Fibroblast of gingiva (primary cell): ENCODE results near the gene ITPKC.

Experiments
- DNase-seq: peaks from one replicate; pipeline ENCODE4 v3.0.0-alpha.2; 2011; ENCODE audit warnings: low read depth

The ITPKC gene

DNA sequence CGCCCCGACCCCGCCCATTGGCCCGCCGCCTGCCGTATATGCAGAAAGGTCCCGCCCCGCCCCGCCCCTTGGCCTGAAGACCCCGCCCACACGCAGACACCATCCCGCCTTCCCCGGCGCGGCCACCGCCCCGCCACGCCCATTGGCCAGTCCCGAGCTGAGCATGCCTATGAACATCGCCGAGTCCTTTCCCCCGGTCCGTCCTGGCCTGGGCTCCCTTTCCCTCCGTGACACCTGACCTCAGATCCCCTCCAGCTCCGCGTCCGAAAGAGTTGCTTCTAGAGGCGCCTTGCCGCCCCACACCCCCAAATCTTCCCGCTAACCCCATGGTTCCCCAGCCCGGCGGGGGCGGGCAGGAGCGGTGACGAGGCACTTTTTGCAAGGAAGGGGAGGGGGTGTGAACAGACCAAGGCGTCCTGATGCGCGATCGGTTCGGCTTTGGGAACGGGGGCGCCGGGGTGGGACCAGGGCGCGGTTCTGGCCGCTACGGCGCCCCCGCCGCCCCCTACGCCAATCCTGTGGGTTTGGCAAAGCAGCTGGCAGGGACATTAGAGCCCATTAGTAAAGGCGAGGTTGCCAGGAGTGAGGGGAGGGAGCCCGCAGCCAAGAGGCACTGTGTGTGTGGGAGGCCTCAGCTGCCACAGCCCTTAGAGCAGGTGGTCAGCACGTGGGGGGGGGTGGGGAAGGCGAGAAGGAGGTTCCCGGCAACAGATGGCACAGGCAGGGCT lies 26.1 kb upstream of the ITPKC start:
- peak; percentile 94 for DNase-seq

DNA sequence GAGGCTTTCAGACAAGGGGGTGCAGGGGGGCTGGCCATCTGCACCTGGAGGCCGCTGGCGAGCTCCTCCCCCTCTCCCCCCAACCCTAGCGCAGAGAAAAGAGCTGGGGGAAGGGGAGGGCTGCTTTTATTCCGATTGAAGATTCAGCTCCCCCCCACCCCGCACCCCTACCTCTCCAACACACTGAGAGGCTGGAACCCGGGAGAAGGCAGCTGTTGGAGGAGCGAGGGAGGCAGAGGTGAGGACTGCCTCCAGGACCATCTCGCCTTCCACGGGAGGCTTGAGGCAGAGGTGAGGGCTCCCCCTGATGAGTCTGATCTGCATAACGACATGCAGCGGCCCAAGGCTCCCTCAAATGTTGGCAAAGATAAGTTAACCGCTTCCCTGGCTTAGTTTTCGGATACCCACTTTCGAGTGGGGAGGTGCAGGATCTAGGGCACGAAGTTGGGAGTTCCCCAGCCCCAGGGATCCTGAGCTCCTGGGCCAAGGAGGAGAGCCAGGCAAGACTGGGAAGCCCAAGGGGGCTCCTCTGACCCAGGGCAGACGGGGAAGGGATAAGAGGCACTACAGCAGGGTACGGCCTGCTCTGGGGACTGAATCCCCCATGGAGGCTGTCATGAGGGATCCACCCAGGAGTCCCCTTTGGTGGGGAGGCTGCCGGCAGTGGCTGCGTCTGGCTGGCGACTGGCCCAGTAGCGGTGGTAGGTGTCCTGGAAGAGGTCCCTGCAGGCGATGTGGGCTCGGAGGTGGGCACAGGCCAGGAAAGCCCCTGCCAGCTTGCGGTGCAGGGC lies 25.3 kb upstream of the ITPKC start:
- DNase-seq, result no peak

DNA sequence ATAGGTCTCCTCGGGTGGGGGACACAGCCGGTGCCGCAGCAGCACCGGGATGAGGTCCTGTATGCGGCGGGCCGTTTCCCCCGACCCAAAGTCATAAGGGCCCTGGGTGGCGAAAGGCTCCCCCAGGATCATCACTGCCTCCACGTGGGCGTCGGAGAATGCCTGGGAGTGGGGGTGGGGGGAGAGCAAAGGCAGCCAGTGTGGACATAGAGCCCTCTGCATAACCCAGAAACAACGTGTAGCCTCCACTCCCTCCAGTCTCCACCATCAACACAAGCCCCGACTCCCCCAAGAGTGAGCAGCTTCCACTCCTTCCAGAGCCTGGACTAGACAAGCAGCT lies 24.7 kb upstream of the ITPKC start:
- no peak for DNase-seq

DNA sequence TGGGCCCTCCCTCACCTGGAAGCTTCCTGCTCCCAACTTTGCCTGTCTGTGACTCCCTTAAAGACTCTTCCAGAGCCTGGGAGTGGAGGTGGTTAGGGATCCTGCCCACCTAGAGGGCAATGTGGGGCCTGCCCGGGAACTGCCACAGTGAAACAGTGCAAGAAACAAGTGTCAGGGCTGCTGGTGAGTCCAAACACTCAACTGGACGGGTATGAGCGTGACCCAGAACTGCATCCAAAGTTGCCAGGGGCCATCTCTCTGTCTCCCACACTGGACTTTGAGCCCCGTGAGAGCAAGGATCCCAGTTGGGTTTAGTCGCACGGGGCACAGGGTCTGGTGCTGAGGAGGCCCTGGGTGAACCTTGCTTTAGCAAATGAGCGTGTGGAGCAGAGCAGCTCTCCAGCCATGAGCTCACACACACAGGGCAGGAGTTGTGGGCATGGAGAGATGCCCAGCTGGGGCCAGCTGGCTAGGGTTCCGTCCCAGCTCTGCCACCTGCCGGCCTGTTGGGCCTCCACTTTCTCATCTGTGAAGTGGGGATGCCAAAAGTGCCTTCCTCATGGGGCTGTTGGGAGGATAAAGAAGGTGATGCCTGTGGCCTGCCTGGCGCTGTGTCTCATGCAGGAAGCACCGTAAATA lies 23.6 kb upstream of the ITPKC start:
- no peak for DNase-seq

DNA sequence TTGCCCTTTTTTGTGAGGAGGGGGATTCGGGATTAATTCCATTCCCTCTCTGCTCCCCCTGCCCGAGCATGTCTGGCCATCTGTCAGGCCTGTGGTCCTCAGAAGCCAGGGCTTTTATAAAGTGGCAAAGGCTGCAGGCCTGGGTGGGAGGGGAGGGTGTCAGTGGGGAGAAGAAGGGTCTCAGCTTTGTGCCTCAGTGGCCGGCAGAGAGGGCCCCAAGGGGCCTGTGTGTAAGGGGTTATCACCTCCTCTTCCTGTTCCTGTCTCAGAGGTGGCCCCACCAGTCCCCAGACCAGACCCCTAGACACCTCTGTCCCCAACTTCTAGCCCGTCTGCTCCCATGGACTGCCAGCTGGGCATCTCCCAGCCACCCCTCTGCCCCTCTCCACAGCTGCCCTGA lies 23.0 kb upstream of the ITPKC start:
- DNase-seq, result no peak

DNA sequence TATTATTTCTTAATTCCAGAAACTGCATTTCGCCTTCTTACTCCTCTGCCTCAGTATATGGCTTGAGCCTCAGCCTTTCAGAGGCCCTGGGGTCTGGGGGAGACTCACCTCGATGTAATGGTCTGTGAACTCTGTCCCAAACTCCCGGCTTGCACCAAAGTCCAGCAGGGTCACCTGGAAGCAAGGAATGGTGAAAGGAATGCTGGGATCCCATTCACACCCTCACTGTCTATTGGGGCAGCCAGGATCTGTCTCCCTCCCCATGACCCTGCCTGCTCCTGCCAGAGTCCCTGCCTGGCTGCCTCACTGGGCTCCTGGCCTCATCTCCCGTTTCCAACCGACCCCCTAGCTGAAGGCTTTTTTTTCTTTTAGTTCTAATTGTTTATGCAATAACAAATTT lies 21.0 kb upstream of the ITPKC start:
- no peak for DNase-seq

DNA sequence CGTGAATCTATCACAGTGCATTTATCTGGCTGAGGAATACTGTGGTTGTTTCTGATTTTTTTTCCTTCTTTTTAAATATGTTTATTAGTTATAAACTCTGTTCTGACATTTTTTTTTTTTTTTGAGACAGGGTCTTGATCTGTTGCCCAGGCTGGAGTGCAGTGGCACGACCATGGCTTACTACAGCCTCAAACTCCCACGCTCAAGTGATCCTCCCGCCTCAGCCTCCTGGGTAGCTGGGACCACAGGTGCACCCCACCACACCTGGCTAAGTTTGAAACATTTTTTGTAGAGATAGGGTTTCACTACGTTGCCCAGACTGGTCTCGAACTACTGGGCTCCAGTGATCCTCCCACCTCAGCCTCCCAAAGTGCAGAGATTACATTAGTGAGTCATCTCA lies 19.9 kb upstream of the ITPKC start:
- no peak for DNase-seq

DNA sequence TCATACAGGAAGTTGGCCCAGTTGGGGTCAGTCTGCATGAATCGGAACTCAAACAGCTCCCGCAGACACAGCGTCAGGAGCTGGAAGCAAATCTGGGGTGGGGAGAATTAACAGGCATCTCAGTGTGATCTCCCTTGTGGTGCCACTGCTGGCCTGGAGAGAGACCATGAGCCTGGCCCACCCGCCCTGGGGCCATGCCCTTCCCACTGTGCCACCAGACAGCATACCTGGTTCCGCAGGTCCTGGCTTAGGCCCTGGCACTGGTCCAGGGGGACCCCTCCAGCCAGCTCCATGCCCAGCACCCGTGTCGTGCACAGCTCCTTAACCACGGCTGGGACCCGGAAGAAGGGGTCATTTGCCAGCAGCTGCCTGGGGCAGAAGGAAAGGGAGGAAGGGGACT lies 16.8 kb upstream of the ITPKC start:
- DNase-seq, result no peak

DNA sequence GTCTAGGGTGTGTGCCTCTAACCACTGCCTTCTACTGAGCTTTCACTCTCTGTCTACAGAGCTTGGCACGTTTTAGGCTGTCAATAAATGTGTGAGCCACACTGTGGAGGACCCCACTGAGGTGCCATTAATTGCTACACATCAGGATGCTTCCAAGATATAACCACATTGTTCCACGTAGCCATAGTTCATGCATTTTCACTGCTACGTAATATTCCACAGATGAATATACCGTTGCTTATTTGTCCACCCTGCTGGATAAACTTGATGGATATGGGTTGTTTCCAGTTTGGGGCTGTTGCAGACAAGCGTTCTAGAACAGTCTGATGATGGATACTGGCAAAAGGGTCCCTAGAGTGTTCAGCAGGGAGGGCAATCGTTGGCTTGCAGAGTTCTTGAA lies 15.2 kb upstream of the ITPKC start:
- DNase-seq, result no peak

DNA sequence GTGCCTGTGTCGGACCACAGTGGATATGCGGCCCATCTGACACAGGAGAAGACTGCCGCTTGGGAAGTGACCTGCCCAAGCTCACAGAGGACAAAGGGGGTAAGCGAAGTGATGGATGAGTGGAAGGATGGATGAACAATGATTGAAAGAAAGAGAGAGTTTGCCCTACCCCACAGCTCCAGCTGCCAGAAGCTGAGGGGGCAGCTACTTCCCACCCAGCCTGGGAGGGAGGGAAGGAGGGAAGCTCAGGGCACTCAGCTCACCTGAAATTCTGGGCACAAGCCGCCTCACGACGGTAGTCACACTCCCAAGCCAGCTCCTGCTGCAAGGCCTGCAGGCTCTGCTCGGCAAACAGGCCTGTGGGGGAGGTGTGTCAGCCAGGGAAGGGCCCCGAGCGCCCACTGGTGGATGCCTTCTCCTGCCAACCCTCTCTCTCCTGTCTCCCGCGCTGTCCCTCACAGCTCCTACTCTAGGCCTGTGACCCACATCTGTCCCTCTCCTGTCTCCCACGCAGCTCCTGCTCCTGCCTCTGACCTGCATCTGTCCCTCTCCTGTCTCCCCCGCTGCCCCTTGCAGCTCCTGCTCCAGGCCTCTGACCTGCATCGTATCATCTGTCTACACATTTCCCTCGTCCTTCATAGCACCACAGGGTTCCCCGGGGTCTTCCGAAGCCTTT lies 14.4 kb upstream of the ITPKC start:
- no peak for DNase-seq

DNA sequence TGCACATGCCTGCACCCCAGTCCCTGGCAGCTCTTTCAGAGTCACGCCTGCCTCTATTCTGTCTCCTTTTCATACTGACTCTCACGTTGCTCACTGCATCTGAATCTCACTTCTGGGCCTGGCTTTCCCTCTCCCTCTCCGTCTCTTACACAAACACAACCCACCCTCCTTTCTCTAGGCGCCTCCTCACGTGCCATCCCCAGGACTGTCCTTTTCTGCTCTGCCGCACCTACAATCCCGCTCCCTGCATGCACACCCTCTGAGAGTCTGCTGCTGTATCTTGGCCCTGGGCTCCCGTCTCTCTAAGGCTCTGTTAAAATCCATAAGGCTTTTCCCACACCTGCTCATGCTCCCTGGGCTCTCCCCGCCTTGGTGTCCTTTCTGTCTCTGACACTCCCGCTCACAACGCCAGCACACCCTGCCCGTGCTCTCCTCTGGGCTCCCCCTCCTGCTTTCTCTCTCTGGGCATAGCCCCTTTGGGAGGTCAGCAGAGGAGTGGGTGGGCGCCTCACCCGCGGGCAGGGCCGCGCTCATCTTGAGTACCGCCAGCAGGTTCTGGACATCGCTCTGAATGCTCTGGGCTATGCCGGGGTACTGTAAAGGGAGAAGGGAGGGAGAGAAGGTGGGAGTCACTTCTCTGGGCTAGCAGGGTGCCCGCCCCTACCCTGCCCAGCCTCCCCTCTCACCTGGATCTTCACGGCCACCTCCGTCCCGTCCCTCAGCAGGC lies 13.7 kb upstream of the ITPKC start:
- DNase-seq, result no peak

DNA sequence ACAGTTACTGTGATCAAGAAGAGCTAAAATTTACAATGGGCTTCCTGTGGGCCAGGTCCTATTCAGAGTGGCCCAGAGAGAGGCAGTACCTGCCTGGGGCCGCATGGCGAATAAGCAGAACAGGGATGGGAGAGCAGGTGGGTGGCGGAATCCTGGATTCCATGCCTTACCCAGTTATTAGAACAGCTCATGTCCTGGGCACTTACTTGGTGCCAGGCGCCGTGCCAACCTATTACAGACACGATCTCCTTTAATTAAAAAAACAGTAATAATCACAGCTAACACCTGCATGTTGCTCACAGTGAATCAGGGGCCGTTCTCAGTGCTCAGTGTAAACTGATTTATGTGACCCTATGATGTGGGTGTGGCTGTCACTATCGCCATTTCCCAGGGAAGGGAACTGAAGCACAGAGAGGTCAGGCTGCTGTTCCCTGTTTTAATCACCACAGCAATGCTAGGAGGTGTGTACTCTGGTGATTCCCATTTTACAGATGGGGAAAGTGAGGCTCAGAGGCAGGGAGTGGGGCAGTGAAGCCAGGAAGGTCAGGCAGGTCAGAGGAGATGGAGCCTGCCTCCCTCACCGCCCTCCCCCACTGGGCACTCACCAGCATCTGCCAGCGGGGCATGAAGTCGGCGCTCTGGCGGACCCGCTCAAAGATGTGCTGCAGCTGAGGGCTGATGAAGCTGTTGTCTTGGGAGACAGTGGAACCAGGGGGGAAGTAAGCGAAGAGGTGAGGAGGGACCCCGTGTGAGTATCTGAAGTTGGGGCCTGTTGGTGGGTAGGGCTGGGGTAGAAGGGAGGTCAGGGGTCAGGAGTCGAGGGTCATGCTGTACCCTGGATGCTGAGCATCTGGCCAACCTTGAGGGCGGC lies 12.2 kb upstream of the ITPKC start:
- no peak for DNase-seq

DNA sequence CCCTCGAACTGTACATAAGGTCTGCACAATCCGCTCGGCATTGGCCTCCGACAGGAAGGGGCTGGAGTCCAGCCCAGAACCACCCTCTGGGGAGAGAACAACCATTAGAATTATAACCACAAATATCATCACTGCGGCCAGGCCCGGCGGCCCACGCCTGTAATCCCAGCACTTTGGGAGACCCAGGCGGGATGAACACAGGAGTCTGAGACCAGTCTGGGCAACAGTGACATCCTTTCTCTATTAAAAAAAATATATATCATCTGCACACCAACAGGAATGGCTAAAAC lies 11.6 kb upstream of the ITPKC start:
- DNase-seq, result no peak

DNA sequence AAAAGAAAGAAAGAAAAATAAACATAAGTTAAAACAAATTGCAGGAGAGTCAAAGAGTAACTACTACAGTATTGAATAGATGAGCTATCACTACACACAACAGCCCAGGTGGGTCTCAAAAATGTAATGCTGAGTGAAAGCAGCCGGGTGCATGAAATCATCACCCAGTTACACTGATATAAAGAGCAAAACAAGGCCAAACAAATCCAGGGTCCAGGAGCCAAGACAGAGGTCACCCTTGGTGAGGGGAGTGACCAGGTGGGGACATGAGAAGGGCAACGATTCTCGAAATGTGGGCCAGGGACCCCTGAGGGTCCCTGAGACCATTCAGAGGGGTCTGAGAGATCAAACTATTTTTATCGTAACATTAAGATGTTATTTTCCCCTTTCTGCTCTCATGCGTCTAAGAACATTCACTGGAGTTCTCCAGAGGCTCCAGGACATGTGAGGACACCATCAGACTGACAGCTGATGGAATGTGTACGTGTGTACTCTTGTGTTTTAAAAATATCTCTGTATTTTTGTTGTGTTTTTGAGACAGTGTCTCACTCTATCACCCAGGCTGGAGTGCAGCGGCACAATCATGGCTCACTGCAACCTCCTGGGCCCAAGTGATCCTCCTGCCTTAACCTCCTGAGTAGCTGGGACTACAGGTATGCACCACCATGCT lies 10.8 kb upstream of the ITPKC start:
- DNase-seq, result no peak

DNA sequence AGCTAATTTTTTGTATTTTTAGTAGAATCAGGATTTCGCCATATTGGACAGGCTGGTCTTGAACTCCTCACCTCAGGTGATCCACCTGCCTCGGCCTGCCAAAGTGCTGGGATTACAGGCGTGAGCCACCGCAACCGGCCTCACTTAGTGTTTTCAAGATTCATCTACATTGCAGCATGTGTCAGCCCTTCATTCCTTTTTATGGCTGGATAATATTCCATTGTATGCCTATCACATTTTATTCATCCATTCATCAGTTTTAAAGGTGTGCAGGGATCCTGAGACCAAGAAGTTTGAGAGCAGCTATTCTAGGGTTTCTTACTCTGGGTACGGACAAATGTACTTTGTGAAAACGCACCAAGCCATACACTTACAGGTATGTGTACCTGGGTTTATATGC lies 9.3 kb upstream of the ITPKC start:
- DNase-seq, result no peak

DNA sequence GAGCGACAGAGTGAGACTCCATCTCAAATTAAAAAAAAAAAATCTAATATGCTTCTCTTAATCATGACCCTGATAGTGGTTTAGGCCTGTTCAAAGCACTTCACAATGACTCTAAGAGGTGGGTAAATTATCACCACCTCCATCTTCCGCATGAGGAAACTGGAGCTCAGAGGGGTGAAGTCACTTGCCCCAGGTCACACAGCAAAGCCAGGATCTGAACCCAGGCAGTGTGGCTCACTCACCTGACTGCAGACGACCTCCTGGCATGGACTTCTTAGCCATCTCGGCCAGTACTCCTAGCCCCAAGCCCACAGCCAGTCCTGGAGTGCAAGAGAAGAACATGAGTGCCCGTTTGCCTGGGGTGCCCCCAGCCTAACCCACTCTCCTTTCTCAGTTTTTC lies 7.1 kb upstream of the ITPKC start:
- DNase-seq, result no peak

DNA sequence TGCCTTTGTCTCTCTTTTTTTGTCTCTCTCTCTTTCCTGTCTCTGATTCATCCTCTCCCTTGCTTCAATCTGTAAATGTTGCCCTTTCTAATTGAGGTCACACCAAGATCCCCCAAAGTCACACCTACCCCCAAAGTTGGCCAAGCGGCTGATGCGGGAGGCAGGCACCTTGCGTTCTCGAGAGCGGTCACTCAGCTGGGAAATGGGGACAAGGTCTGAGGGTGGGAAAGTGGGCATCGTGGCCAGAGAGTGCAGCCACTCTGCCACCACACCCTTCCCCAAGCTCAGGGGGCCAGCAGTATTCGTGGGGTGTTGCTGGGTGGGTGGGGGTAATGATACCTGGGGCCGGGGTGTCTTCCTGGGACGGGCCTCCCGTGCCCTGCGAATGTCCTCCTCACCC lies 3.0 kb upstream of the ITPKC start:
- no peak for DNase-seq

DNA sequence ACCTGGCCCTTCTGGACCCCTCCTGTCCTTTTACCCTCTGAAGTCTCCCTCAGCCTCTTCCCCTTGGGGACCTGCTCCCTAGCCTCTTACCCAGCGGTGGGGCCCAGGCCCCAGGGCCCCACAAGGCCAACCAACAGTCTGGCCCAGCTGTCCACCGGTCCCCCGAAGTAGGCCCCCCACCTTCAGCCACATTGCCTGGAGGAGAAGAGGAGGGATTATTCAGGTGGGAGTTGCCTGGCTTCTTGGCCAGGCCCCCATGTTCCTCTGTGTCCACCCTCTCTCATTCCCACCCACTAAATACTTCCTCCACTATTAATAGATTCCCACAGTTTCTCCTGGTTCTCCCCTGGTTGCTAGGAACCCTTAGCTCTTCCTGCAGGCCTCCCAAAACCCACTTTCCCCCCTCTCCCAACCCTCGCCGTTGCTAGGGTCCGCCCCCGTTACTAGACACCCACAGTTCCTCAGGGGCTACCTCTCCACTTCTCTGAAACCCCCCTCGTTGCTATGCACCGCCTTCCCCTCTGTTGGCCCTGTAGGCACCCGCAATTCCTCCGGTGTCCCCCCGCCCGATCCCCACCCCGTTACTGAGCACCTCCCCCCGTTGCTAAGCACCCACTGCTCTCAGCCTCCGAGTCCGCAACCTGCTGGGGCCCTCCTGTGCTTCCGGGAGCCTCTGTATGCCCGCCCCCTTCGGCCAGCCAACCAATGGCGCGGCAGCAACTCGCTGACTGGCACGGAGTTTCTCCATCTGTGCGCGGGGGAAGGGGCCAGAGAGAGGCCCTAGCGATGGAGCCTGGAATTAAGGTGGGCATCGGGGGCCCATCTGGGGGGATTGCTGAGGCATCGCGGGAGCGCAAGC lies 2.2 kb upstream of the ITPKC start:
- DNase-seq, result peak; percentile 90

DNA sequence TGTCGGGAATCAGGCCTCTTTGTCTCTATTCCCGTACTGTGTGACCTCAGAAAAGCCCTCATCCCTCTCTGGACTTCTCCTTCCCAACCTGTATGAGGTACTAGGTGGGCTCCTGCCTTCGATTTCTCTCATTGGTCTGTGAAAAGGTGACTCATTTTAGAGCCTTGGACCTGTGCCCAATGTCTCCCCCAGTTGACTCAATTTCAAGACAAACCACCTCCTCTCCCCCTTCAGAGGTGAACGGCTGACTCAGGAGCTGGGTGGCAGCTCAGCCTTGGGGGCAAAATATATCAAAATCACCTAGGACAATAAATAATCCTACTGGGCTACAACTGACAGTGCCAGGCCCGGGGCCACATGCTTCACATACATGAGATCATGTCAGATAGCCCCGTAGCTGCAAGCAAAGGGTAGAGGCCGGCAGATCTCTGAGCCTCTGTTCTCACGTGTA lies 856 bp upstream of the ITPKC start:
- DNase-seq, result no peak
